HepG2 (cell line): ENCODE measurements around the gene N4BP2. TPM values are rescaled to one million over a fixed set of nuclear protein-coding genes. Genes with fewer than 3 reads are reported as not detected.

Experiments
- ARNT2 ChIP-seq: sonication (generic); formaldehyde crosslinking; IDR thresholded peaks from 2 replicates; pipeline ENCODE4 v1.8.0; 2022; ENCODE audit warnings: mild to moderate bottlenecking, low read depth, missing genetic modification reagents, moderate library complexity
- HDAC1 ChIP-seq: sonication (generic); formaldehyde crosslinking; IDR thresholded peaks from 2 replicates; pipeline ENCODE4 v1.5.1; 2020; ENCODE audit warnings: mild to moderate bottlenecking, missing genetic modification reagents
- HES4 ChIP-seq: sonication (generic); formaldehyde crosslinking; IDR thresholded peaks from 2 replicates; pipeline ENCODE4 v1.9.0; 2021; ENCODE audit warnings: mild to moderate bottlenecking, missing genetic modification reagents, borderline replicate concordance
- KMT2A ChIP-seq: sonication (generic); formaldehyde crosslinking; IDR thresholded peaks from 2 replicates; pipeline ENCODE4 v1.4.0; 2020; ENCODE audit warnings: missing genetic modification reagents
- MED1 ChIP-seq: sonication (generic); formaldehyde crosslinking; IDR thresholded peaks from 2 replicates; pipeline ENCODE4 v1.4.0; 2020; ENCODE audit warnings: missing genetic modification reagents
- MEF2D ChIP-seq: sonication (generic); formaldehyde crosslinking; IDR thresholded peaks from 2 replicates; pipeline ENCODE4 v1.5.1; 2020; ENCODE audit warnings: mild to moderate bottlenecking, missing genetic modification reagents
- NCOA2 ChIP-seq: sonication (generic); formaldehyde crosslinking; IDR thresholded peaks from 2 replicates; pipeline ENCODE4 v1.8.0; 2022; ENCODE audit warnings: inconsistent platforms
- NFIC ChIP-seq: IDR thresholded peaks from 2 replicates; pipeline ENCODE4 v1.6.1; 2012; ENCODE audit warnings: mild to moderate bottlenecking, low read length, inconsistent platforms
- PHF21A ChIP-seq: sonication (generic); formaldehyde crosslinking; IDR thresholded peaks from 2 replicates; pipeline ENCODE4 v1.5.0; 2020; ENCODE audit warnings: mild to moderate bottlenecking, missing genetic modification reagents
- POLR2G ChIP-seq: fragments of 200-400 bp; formaldehyde crosslinking; IDR thresholded peaks from 2 replicates; pipeline ENCODE4 v1.6.1; 2018; ENCODE audit warnings: mild to moderate bottlenecking, low read depth, low read length, moderate library complexity
- RFXANK ChIP-seq: IDR thresholded peaks from 2 replicates; pipeline ENCODE4 v1.6.1; 2016
- SOX5 ChIP-seq: IDR thresholded peaks from 2 replicates; pipeline ENCODE4 v1.6.1; 2016; ENCODE audit warnings: borderline replicate concordance
- SP140L ChIP-seq: sonication (generic); formaldehyde crosslinking; IDR thresholded peaks from 2 replicates; pipeline ENCODE4 v1.4.0; 2020; ENCODE audit warnings: missing genetic modification reagents, borderline replicate concordance
- STAG1 ChIP-seq: sonication (generic); formaldehyde crosslinking; IDR thresholded peaks from 2 replicates; pipeline ENCODE4 v1.4.0; 2020; ENCODE audit warnings: missing genetic modification reagents
- TCF7 ChIP-seq: sonication (generic); IDR thresholded peaks from 2 replicates; pipeline ENCODE4 v1.6.1; 2016; ENCODE audit warnings: antibody characterized with exemption, low read depth
- ZNF225 ChIP-seq: sonication (generic); formaldehyde crosslinking; IDR thresholded peaks from 2 replicates; pipeline ENCODE4 v1.4.0; 2020; ENCODE audit warnings: mild to moderate bottlenecking, missing genetic modification reagents
- ZNF230 ChIP-seq: sonication (generic); formaldehyde crosslinking; IDR thresholded peaks from 2 replicates; pipeline ENCODE4 v1.4.0; 2020; ENCODE audit warnings: mild to moderate bottlenecking, missing genetic modification reagents
- ZNF350 ChIP-seq: sonication (generic); formaldehyde crosslinking; IDR thresholded peaks from 2 replicates; pipeline ENCODE4 v1.4.0; 2020; ENCODE audit warnings: mild to moderate bottlenecking, low read depth, missing genetic modification reagents, borderline replicate concordance
- ZNF615 ChIP-seq: sonication (generic); formaldehyde crosslinking; IDR thresholded peaks from 2 replicates; pipeline ENCODE4 v1.5.0; 2020; ENCODE audit warnings: mild to moderate bottlenecking, missing genetic modification reagents, borderline replicate concordance
- ZNF747 ChIP-seq: sonication (generic); formaldehyde crosslinking; IDR thresholded peaks from 2 replicates; pipeline ENCODE4 v1.8.1; 2023; ENCODE audit warnings: missing genetic modification reagents, mild to moderate bottlenecking, borderline replicate concordance
- polyA plus RNA-seq, 8 experiments: library from polyadenylated mRNA; depleted of rRNA in 3 of 8; stranded (reverse) in 7 of 8; unstranded in 1 of 8; fragments of >200 nt; fragmentation: Illumina TruSeq in 4 of 8; extraction: Trizol in 4 of 8; gene quantifications; 2 replicates each; pipeline versions ENCODE4 v1.2.1 to v1.2.3, GENCODE V29; 2011 to 2016; ENCODE audit warnings: low read depth in 4 of 8, missing spikeins in 1 of 8, mixed read lengths in 1 of 8; ENCODE audit not compliant: insufficient read depth in 1 of 8
- total RNA-seq, 5 experiments: library from RNA; depleted of rRNA; stranded (reverse); fragments of >200 nt; fragmentation: Illumina TruSeq; extraction: Trizol; gene quantifications; 2 replicates each; pipeline ENCODE4 v1.2.3, GENCODE V29; 2016; ENCODE audit warnings: low read depth in 1 of 5
- TF ChIP-seq, protein P1 (sequence below): sonication (generic); formaldehyde crosslinking; IDR thresholded peaks from 2 replicates; pipeline ENCODE4 v1.4.0; 2020; ENCODE audit warnings: mild to moderate bottlenecking, missing genetic modification reagents
- TF ChIP-seq, protein P2 (sequence below): IDR thresholded peaks from 2 replicates; pipeline ENCODE4 v1.6.1; 2016; ENCODE audit warnings: low read depth
- TF ChIP-seq, protein P3 (sequence below): sonication (generic); formaldehyde crosslinking; IDR thresholded peaks from 2 replicates; pipeline ENCODE4 v1.5.0; 2020; ENCODE audit warnings: missing genetic modification reagents
- TF ChIP-seq, protein P4 (sequence below): sonication (generic); formaldehyde crosslinking; IDR thresholded peaks from 2 replicates; pipeline ENCODE4 v1.8.1; 2022; ENCODE audit warnings: low read depth, mild to moderate bottlenecking, missing genetic modification reagents
- TF ChIP-seq, protein P5 (sequence below): sonication (generic); formaldehyde crosslinking; IDR thresholded peaks from 2 replicates; pipeline ENCODE4 v1.5.0; 2020; ENCODE audit warnings: missing genetic modification reagents

Gene N4BP2
- total and polyA plus RNA-seq, 2 of the 13 experiments (the other 11 are each of a cell fraction or from before 2014, with no cell fraction given), result 5.6 to 12.9 TPM

DNA sequence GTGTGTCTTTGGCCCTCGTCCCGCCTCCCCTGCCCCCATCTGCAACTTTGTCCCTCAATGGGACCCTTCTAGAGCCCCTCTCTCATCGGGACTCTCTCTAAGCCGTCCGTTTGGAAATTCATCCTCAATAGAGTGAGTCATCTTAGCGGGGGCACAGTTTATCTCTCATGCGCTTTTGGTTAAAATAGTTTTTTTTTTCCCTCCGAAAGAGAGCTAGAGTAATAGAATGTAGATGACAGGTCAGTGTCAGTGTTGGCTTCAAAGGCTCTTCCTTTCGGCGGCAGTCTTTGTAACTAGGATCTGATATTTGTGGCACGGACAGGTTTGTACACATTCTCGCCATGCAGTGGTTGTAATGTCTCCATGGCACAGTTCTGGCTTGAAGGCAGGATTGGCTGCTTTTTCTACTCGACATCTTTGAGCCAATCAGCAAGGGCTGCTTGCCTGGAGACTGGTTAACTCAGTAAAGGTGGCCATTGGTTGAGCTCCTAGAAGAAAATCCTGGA lies 989 bp downstream of the N4BP2 start (continued):
- TF ChIP-seq, protein P1, sequence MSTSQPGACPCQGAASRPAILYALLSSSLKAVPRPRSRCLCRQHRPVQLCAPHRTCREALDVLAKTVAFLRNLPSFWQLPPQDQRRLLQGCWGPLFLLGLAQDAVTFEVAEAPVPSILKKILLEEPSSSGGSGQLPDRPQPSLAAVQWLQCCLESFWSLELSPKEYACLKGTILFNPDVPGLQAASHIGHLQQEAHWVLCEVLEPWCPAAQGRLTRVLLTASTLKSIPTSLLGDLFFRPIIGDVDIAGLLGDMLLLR (CRISPR knock-in tag), result no peak
- no peak for TF ChIP-seq ZNF230 (CRISPR knock-in tag)
- TF ChIP-seq MEF2D, result 0 out of 2 replicates have a peak, but pooled peaks have one; percentile 54
- 0 out of 2 replicates have a peak, but pooled peaks have one; percentile 20 for TF ChIP-seq MED1
- TF ChIP-seq, protein P2, sequence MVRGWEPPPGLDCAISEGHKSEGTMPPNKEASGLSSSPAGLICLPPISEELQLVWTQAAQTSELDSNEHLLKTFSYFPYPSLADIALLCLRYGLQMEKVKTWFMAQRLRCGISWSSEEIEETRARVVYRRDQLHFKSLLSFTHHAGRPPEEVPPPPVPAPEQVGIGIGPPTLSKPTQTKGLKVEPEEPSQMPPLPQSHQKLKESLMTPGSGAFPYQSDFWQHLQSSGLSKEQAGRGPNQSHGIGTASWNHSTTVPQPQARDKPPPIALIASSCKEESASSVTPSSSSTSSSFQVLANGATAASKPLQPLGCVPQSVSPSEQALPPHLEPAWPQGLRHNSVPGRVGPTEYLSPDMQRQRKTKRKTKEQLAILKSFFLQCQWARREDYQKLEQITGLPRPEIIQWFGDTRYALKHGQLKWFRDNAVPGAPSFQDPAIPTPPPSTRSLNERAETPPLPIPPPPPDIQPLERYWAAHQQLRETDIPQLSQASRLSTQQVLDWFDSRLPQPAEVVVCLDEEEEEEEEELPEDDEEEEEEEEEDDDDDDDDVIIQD (CRISPR knock-in tag), result peak; percentile 76; the same call in 1 of the 2 replicates
- peak; percentile 57; the same call in 1 of the 2 replicates for TF ChIP-seq ARNT2 (CRISPR knock-in tag)
- TF ChIP-seq SOX5, result 0 out of 2 replicates have a peak, but pooled peaks have one; percentile 11
- peak; percentile 25; the same call in 1 of the 2 replicates for TF ChIP-seq POLR2G
- TF ChIP-seq, protein P3, sequence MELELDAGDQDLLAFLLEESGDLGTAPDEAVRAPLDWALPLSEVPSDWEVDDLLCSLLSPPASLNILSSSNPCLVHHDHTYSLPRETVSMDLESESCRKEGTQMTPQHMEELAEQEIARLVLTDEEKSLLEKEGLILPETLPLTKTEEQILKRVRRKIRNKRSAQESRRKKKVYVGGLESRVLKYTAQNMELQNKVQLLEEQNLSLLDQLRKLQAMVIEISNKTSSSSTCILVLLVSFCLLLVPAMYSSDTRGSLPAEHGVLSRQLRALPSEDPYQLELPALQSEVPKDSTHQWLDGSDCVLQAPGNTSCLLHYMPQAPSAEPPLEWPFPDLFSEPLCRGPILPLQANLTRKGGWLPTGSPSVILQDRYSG, result no peak
- no peak for TF ChIP-seq ZNF747
- no peak for TF ChIP-seq ZNF615 (CRISPR knock-in tag)
- TF ChIP-seq HES4, result no peak
- peak; percentile 86 for TF ChIP-seq TCF7
- TF ChIP-seq ZNF225 (CRISPR knock-in tag), result no peak
- no peak; the same call in 1 of the 2 replicates for TF ChIP-seq ZNF350 (CRISPR knock-in tag)
- TF ChIP-seq NFIC, result no peak
- 0 out of 2 replicates have a peak, but pooled peaks have one; percentile 2 for TF ChIP-seq NCOA2
- TF ChIP-seq KMT2A (CRISPR knock-in tag), result 0 out of 2 replicates have a peak, but pooled peaks have one; percentile 47
- TF ChIP-seq RFXANK, result peak; percentile 93
- peak; percentile 61 for TF ChIP-seq HDAC1 (CRISPR knock-in tag)
- no peak for TF ChIP-seq STAG1 (CRISPR knock-in tag)
- TF ChIP-seq, protein P4, sequence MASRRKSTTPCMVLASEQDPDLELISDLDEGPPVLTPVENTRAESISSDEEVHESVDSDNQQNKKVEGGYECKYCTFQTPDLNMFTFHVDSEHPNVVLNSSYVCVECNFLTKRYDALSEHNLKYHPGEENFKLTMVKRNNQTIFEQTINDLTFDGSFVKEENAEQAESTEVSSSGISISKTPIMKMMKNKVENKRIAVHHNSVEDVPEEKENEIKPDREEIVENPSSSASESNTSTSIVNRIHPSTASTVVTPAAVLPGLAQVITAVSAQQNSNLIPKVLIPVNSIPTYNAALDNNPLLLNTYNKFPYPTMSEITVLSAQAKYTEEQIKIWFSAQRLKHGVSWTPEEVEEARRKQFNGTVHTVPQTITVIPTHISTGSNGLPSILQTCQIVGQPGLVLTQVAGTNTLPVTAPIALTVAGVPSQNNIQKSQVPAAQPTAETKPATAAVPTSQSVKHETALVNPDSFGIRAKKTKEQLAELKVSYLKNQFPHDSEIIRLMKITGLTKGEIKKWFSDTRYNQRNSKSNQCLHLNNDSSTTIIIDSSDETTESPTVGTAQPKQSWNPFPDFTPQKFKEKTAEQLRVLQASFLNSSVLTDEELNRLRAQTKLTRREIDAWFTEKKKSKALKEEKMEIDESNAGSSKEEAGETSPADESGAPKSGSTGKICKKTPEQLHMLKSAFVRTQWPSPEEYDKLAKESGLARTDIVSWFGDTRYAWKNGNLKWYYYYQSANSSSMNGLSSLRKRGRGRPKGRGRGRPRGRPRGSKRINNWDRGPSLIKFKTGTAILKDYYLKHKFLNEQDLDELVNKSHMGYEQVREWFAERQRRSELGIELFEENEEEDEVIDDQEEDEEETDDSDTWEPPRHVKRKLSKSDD, result 0 out of 2 replicates have a peak, but pooled peaks have one; percentile 27
- 0 out of 2 replicates have a peak, but pooled peaks have one; percentile 22 for TF ChIP-seq SP140L (CRISPR knock-in tag)
- TF ChIP-seq, protein P5, sequence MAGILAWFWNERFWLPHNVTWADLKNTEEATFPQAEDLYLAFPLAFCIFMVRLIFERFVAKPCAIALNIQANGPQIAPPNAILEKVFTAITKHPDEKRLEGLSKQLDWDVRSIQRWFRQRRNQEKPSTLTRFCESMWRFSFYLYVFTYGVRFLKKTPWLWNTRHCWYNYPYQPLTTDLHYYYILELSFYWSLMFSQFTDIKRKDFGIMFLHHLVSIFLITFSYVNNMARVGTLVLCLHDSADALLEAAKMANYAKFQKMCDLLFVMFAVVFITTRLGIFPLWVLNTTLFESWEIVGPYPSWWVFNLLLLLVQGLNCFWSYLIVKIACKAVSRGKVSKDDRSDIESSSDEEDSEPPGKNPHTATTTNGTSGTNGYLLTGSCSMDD, result no peak
- 0 out of 2 replicates have a peak, but pooled peaks have one; percentile 19 for TF ChIP-seq PHF21A (CRISPR knock-in tag)
